ENCODE results near the gene STK32C. TPM values are rescaled to one million over a fixed set of nuclear protein-coding genes. Genes with fewer than 3 reads are reported as not detected.
"Not testable (repeated sequence)": the region's sequence is repeated elsewhere in the genome, so short reads cannot be mapped to it uniquely, and the experiment has no call there.

STK32C gene
- total RNA-seq, 1 experiment from 2014 or later: 7.6 TPM

GRCh38 chr10:132169031-132169765, 138.6 kb downstream of the STK32C start:
- no peak for DNase-seq (ENCODE audit: low read depth, low spot score)
- in situ Hi-C loops (cut with HindIII; ENCODE audit: low pct_unique_long_range_greater_than_20kb, low sequenced_read_pairs): no loop called here

- DNase-seq (ENCODE audit: low read depth, low spot score): no peak
- in situ Hi-C loops (cut with HindIII; ENCODE audit: low pct_unique_long_range_greater_than_20kb, low sequenced_read_pairs): no loop called here
Measured at GRCh38 chr10:132168571-132169030, 139.1 kb downstream of the STK32C start.

- in situ Hi-C loops (cut with HindIII; ENCODE audit: low pct_unique_long_range_greater_than_20kb, low sequenced_read_pairs): no loop called here
- no peak for DNase-seq (ENCODE audit: low read depth, low spot score)
Measured at GRCh38 chr10:132167976-132168375, 139.8 kb downstream of the STK32C start.

GRCh38 chr10:132167041-132167674, 140.6 kb downstream of the STK32C start:
- DNase-seq (ENCODE audit: low read depth, low spot score): no peak
- in situ Hi-C loops (cut with HindIII; ENCODE audit: low pct_unique_long_range_greater_than_20kb, low sequenced_read_pairs): no loop called here

GRCh38 chr10:132166216-132166950, 141.4 kb downstream of the STK32C start:
- in situ Hi-C loops (cut with HindIII; ENCODE audit: low pct_unique_long_range_greater_than_20kb, low sequenced_read_pairs): no loop called here
- no peak for DNase-seq (ENCODE audit: low read depth, low spot score)

GRCh38 chr10:132165416-132165980, 142.3 kb downstream of the STK32C start:
- in situ Hi-C loops (cut with HindIII; ENCODE audit: low pct_unique_long_range_greater_than_20kb, low sequenced_read_pairs): no loop called here
- DNase-seq (ENCODE audit: low read depth, low spot score): no peak

GRCh38 chr10:132164761-132165278, 142.9 kb downstream of the STK32C start:
- no peak for DNase-seq (ENCODE audit: low read depth, low spot score)
- in situ Hi-C loops (cut with HindIII; ENCODE audit: low pct_unique_long_range_greater_than_20kb, low sequenced_read_pairs): no loop called here

- no peak for DNase-seq (ENCODE audit: low read depth, low spot score)
- in situ Hi-C loops (cut with HindIII; ENCODE audit: low pct_unique_long_range_greater_than_20kb, low sequenced_read_pairs): no loop called here
Measured at GRCh38 chr10:132163826-132164515, 143.8 kb downstream of the STK32C start.

GRCh38 chr10:132163278-132163765, 144.4 kb downstream of the STK32C start:
- peak; percentile 65 for DNase-seq (ENCODE audit: low read depth, low spot score)
- in situ Hi-C loops (cut with HindIII; ENCODE audit: low pct_unique_long_range_greater_than_20kb, low sequenced_read_pairs): no loop called here

GRCh38 chr10:132162590-132163277, 145.0 kb downstream of the STK32C start:
- in situ Hi-C loops (cut with HindIII; ENCODE audit: low pct_unique_long_range_greater_than_20kb, low sequenced_read_pairs): no loop called here
- DNase-seq (ENCODE audit: low read depth, low spot score): no peak

GRCh38 chr10:132162021-132162531, 145.7 kb downstream of the STK32C start:
- in situ Hi-C loops (cut with HindIII; ENCODE audit: low pct_unique_long_range_greater_than_20kb, low sequenced_read_pairs): no loop called here
- no peak for DNase-seq (ENCODE audit: low read depth, low spot score)

- in situ Hi-C loops (cut with HindIII; ENCODE audit: low pct_unique_long_range_greater_than_20kb, low sequenced_read_pairs): not testable (repeated sequence)
Measured at GRCh38 chr10:132160834-132161622, 146.7 kb downstream of the STK32C start.

GRCh38 chr10:132160231-132160630, 147.5 kb downstream of the STK32C start:
- in situ Hi-C loops (cut with HindIII; ENCODE audit: low pct_unique_long_range_greater_than_20kb, low sequenced_read_pairs): not testable (repeated sequence)

More at GRCh38 chr10:132160834-132161622, 146.7 kb downstream of the STK32C start:
- not testable (repeated sequence) for DNase-seq (ENCODE audit: low read depth, low spot score)

GRCh38 chr10:132159302-132160230, 148.2 kb downstream of the STK32C start:
- in situ Hi-C loops (cut with HindIII; ENCODE audit: low pct_unique_long_range_greater_than_20kb, low sequenced_read_pairs): not testable (repeated sequence)

More at GRCh38 chr10:132160231-132160630, 147.5 kb downstream of the STK32C start:
- DNase-seq (ENCODE audit: low read depth, low spot score): not testable (repeated sequence)

GRCh38 chr10:132158823-132159222, 148.9 kb downstream of the STK32C start:
- in situ Hi-C loops (cut with HindIII; ENCODE audit: low pct_unique_long_range_greater_than_20kb, low sequenced_read_pairs): no loop called here
- DNase-seq (ENCODE audit: low read depth, low spot score): no peak

More at GRCh38 chr10:132159302-132160230, 148.2 kb downstream of the STK32C start:
- DNase-seq (ENCODE audit: low read depth, low spot score): not testable (repeated sequence)

Measured in SK-MEL-5 (cell line).